IMR-90 (cell line): ENCODE data around the gene CDC37L1.

Experiments
- CTCF ChIP-seq: conservative IDR thresholded peaks from 2 replicates; pipeline ENCODE4 v1.5.1; 2012; ENCODE audit warnings: mild to moderate bottlenecking, low read depth, low read length, improper control_type of control experiment
- ELK1 ChIP-seq: fragments of 150-350 bp; IDR thresholded peaks from 2 replicates; pipeline ENCODE4 v1.6.1; 2016; ENCODE audit warnings: low read depth, mild to moderate bottlenecking, low read length, moderate library complexity, borderline replicate concordance
- MAZ ChIP-seq: IDR thresholded peaks from 2 replicates; pipeline ENCODE4 v1.6.1; 2012; ENCODE audit warnings: low read depth, mild to moderate bottlenecking, low read length, improper control_type of control experiment, moderate library complexity, borderline replicate concordance
- POLR2A ChIP-seq: IDR thresholded peaks from 2 replicates; pipeline ENCODE4 v1.6.1; 2012; ENCODE audit warnings: mild to moderate bottlenecking, low read depth, low read length
- RAD21 ChIP-seq: IDR thresholded peaks from 2 replicates; pipeline ENCODE4 v1.6.1; 2012; ENCODE audit warnings: low read length, improper control_type of control experiment
- RCOR1 ChIP-seq: IDR thresholded peaks from 2 replicates; pipeline ENCODE4 v1.6.1; 2012; ENCODE audit warnings: mild to moderate bottlenecking, low read length, improper control_type of control experiment; ENCODE audit not compliant: insufficient replicate concordance
- SMC3 ChIP-seq: fragments of 150-350 bp; IDR thresholded peaks from 2 replicates; pipeline ENCODE4 v1.6.1; 2016; ENCODE audit warnings: low read depth, mild to moderate bottlenecking, antibody characterized with exemption, low read length, moderate library complexity

- no peak for TF ChIP-seq CTCF
- no peak for TF ChIP-seq POLR2A
- TF ChIP-seq ELK1 = no peak
- TF ChIP-seq RAD21 = no peak
- TF ChIP-seq SMC3 = no peak
- TF ChIP-seq RCOR1 = no peak
- TF ChIP-seq MAZ = no peak
Observed at GRCh38 chr9:4684820-4685219, 5.5 kb downstream of the CDC37L1 start.
